Activated CD4-positive, alpha-beta memory T cell treated with anti-CD3 and anti-CD28 coated beads for 36 hours (primary cell): Measurements from ENCODE around the gene BCAT1. TPM values are rescaled to one million over a fixed set of nuclear protein-coding genes. Genes with fewer than 3 reads are reported as not detected.
A peak's percentile ranks its signal among the peaks of the same experiment; 100 is the strongest.
"Not testable (repeated sequence)": the region's sequence is repeated elsewhere in the genome, so short reads cannot be mapped to it uniquely, and the experiment has no call there.

Experiments used
- CTCF ChIA-PET: fragments of 350-600 bp; sonication (Branson Sonifier 250); formaldehyde crosslinking; loops from one replicate; lab custom pipeline; 2021; ENCODE audit warnings: antibody characterized with exemption, inconsistent platforms; lab: Charles Lee
- POLR2A ChIA-PET: fragments of 350-600 bp; sonication (Branson Sonifier 250); formaldehyde crosslinking; loops from one replicate; lab custom pipeline; 2021; ENCODE audit warnings: antibody characterized with exemption; lab: Charles Lee
- DNase-seq: peaks from one replicate; pipeline ENCODE4 v3.0.0-alpha.2; 2020
- H3K27ac Mint-ChIP-seq: one replicate; pipeline ENCODE4 v1.8.0; 2021; ENCODE audit warnings: mixed read lengths
- H3K27me3 Mint-ChIP-seq: one replicate; pipeline ENCODE4 v1.8.0; 2021; ENCODE audit warnings: mixed read lengths
- H3K36me3 Mint-ChIP-seq: one replicate; pipeline ENCODE4 v1.8.0; 2021; ENCODE audit warnings: mixed read lengths
- H3K4me1 Mint-ChIP-seq: one replicate; pipeline ENCODE4 v1.8.0; 2021; ENCODE audit warnings: low read depth, mixed read lengths
- H3K4me3 Mint-ChIP-seq: one replicate; pipeline ENCODE4 v1.8.0; 2021; ENCODE audit warnings: mild to moderate bottlenecking, mixed read lengths
- H3K9me3 Mint-ChIP-seq: one replicate; pipeline ENCODE4 v1.8.0; 2021; ENCODE audit warnings: mixed read lengths
- intact Hi-C: fragments of 100-400 bp; cut with micrococcal nuclease; formaldehyde crosslinking; loops from one replicate; pipeline ENCODE4 v1.15.1; 2023
- total RNA-seq, 2 experiments: library from RNA; stranded (reverse); gene quantifications; one replicate each; pipeline ENCODE4 v1.2.3, GENCODE V29; 2021

BCAT1 gene
- total RNA-seq, 2 experiments from 2014 or later = 17.6 to 20.4 TPM

DNA sequence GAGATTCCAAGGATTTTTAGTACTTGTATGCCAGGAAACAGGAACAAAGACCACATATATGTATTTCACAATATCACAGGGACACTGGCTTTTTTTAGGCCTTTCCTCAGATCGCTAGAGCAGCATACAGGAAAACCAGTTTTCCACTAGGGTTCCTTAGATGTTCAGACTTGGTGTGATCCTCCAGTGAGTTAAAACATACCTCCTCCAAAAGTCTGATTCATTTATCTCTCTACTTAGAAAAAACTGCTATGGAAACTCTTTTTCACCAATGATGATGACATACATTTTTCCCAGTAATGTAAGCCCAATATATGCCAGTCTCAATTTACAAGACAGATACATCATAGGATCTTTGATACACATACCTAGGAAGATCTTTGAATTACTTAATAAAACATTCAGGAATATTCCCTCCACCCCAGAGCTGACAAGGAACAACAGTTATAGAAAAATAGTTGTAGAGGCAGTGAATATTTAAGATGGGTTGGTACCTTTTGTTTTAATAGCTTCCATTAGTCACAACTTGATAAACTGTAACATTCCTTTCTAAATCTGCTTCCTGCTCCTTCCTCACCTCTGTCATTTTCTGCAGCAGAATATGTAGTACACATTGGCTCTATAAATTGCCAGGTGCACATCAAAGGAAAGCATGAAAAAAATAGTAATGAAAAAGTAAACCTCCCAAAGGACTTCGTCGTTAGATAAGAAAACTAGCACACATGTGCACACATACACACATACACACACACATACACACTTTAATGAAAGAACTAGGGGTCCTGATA lies 27.5 kb downstream of the BCAT1 start:
- Mint-ChIP-seq H3K9me3 (no peaks in the 10 kb centered on the region), H3K4me3 (no peak overlapping the region), H3K27me3 (peaks cover 7% of the 10 kb centered on the region), H3K27ac (no peak overlapping the region), H3K36me3 (no peaks in the 10 kb centered on the region), H3K4me1 (peaks cover 33% of the 10 kb centered on the region)
- POLR2A ChIA-PET = interaction anchor here (0.6 to 1.3 kb wide), 4 partner anchors 26 to 83 kb away, joined by 3 read pairs; partner anchors contain the start of gene BCAT1
- intact Hi-C loops = loop anchor here (1.0 kb wide), 1 partner anchor 131 kb away; a partner anchor contains a TSS
- CTCF ChIA-PET = interaction anchor here (0.5 to 1.2 kb wide), 2 partner anchors 18 to 69 kb away, joined by 3 read pairs; no protein-coding TSS in a partner anchor
- DNase-seq = no peak

DNA sequence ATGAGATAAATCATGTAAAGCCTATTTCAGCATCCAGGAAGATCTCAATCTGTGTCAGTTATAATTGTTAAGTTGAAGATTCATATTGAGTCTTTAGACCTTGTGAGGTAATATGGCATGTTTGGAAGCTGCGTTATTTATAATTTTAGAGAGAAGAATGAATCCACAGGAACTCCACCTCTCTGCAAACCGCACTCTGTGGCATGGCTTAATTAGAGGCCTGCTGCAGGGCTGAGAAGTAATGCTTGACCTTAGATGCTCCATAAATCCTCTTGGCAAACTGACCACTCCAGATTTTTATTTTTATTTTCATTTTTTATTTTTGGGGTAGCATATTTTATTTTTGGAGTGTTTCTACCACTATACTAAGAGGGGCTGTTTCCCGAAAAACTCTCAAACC lies 28.8 kb downstream of the BCAT1 start:
- Mint-ChIP-seq H3K9me3 (no peaks in the 10 kb centered on the region), H3K27ac (no peak overlapping the region), H3K36me3 (no peaks in the 10 kb centered on the region), H3K27me3 (peaks cover 7% of the 10 kb centered on the region), H3K4me3 (no peak overlapping the region), H3K4me1 (peaks cover 33% of the 10 kb centered on the region)
- ChIA-PET CTCF (interaction anchor here (0.8 to 1.8 kb wide), 3 partner anchors 68 to 1937 kb away, joined by 3 to 8 read pairs (median 4); no protein-coding TSS in a partner anchor), POLR2A (interaction anchor here (1.4 to 1.5 kb wide), 2 partner anchors 17 to 80 kb away, joined by 4 to 6 read pairs; no protein-coding TSS in a partner anchor)
- no peak for DNase-seq
- intact Hi-C loops = no loop called here

DNA sequence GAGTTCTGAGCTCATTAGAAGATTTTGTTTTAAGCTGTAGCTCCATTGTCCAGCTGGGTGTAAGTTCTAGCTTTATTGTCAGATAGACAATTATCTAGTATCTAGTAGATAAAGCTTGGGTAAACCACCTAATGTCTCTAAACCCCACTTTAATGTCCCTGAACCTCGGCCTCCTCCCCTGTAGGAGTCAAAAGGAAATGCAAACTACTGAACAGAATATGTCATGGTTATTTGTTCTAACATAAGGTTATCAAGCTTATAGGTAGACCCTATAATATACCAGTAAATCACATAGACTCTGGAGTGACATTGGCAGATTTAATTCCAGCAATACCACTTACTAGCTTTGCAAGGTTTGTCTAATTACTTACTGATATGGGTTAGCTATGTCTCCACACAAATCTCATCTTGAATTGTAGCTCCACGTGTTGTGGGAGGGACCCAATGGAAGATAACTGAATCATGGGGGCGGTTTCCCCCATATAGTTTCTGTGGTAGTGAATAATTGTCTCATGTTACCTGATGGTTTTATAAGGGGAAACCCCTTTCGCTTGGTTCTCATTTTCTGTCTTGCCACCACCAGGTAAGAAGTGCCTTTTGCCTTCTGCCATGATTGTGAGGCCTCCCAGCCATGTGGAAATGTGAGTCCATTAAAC lies 29.4 kb downstream of the BCAT1 start:
- H3K4me3 Mint-ChIP-seq = no peak overlapping the region
- H3K9me3 Mint-ChIP-seq = no peaks in the 10 kb centered on the region
- ChIA-PET CTCF (interaction anchor here (0.6 to 1.8 kb wide), 3 partner anchors 17 to 1756 kb away, joined by 4 to 8 read pairs (median 4); no protein-coding TSS in a partner anchor), POLR2A (interaction anchor here (1.0 to 1.5 kb wide), 4 partner anchors 16 to 79 kb away, joined by 3 to 6 read pairs (median 4); no protein-coding TSS in a partner anchor)
- no peaks in the 10 kb centered on the region for H3K36me3 Mint-ChIP-seq
- H3K4me1 Mint-ChIP-seq = peaks cover 33% of the 10 kb centered on the region
- intact Hi-C loops = loop anchor here (1.0 kb wide), 4 partner anchors 18 to 80 kb away; no protein-coding TSS in a partner anchor
- peaks cover 7% of the 10 kb centered on the region for H3K27me3 Mint-ChIP-seq
- DNase-seq = peak; percentile 67
- H3K27ac Mint-ChIP-seq = no peak overlapping the region

DNA sequence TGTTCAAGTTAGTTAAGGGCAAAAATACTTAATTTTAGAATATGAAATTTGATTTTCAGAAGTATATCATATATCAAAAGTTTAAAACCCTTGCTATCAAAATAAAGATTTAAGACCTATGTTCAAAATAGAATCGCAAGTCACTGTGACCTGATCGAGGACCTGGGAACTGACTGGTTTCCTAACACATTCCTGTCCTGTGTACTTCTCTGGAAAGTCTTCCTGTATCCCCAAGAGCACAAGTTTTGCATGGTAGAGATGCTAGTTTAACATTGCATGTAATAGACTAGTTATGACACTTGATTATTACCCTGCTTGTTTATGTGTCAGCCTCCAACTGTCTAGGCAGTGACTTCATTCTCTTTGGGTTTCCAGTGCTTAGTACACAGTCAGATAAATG lies 30.3 kb downstream of the BCAT1 start:
- H3K9me3 Mint-ChIP-seq = no peaks in the 10 kb centered on the region
- no peak for DNase-seq
- H3K27me3 Mint-ChIP-seq = peaks cover 9% of the 10 kb centered on the region
- ChIA-PET CTCF (interaction anchor here (1.8 kb wide), 1 partner anchor 78 kb away, joined by 8 read pairs; no protein-coding TSS in a partner anchor), POLR2A (interaction anchor here (1.2 to 1.5 kb wide), 3 partner anchors 15 to 78 kb away, joined by 3 to 6 read pairs (median 4); no protein-coding TSS in a partner anchor)
- intact Hi-C loops = no loop called here
- peaks cover 33% of the 10 kb centered on the region for H3K4me1 Mint-ChIP-seq
- no peak overlapping the region for H3K27ac Mint-ChIP-seq
- H3K4me3 Mint-ChIP-seq = no peak overlapping the region
- H3K36me3 Mint-ChIP-seq = no peaks in the 10 kb centered on the region

DNA sequence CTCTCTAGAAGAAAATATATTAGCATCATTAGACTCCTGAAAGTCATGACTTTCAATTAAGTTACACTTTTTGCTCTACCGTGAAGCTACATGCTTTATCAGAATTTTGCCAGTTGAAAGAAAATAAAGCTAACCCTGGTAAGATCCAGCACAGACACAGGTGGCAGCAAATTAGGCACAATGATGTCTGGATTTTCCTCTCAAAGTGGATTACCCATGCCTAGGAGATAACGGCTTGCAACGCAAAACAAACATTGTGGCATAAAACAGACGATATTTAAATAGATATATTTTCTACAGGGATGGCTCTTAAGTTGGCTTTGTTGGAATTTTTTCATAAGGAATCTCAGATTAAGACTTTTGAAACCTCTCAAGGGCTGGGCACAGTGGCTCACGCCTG lies 33.4 kb downstream of the BCAT1 start:
- ChIA-PET POLR2A (no interaction called here), CTCF (no interaction called here)
- intact Hi-C loops = no loop called here
- Mint-ChIP-seq H3K9me3 (no peaks in the 10 kb centered on the region), H3K4me3 (no peak overlapping the region), H3K27me3 (peaks cover 11% of the 10 kb centered on the region), H3K27ac (no peak overlapping the region), H3K36me3 (no peaks in the 10 kb centered on the region), H3K4me1 (peaks cover 15% of the 10 kb centered on the region)
- no peak for DNase-seq

DNA sequence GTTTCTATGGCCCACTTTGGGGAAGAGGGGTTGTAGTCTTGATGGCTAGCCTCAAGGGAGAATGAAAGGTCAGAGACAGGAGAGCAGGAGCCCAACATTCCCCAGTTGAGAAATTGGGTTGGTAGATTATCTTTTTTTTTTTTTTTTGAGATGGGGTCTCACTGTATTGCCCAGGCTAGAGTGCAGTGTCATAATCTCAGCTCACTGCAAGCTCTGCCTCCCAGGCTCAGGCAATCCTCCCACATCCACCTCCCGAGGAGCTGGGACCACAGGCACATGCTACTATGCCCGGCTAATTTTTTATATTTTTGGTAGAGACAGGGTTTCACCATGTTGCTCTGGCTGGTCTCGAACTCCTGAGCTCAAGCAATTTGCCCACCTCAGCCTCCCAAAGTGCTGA lies 34.9 kb downstream of the BCAT1 start:
- H3K9me3 Mint-ChIP-seq = no peaks in the 10 kb centered on the region
- H3K27me3 Mint-ChIP-seq = peaks cover 11% of the 10 kb centered on the region
- no peaks in the 10 kb centered on the region for H3K36me3 Mint-ChIP-seq
- H3K4me1 Mint-ChIP-seq = peaks cover 4% of the 10 kb centered on the region
- H3K27ac Mint-ChIP-seq = no peak overlapping the region
- intact Hi-C loops = no loop called here
- DNase-seq = no peak
- POLR2A ChIA-PET = no interaction called here
- no peak overlapping the region for H3K4me3 Mint-ChIP-seq
- CTCF ChIA-PET = no interaction called here

DNA sequence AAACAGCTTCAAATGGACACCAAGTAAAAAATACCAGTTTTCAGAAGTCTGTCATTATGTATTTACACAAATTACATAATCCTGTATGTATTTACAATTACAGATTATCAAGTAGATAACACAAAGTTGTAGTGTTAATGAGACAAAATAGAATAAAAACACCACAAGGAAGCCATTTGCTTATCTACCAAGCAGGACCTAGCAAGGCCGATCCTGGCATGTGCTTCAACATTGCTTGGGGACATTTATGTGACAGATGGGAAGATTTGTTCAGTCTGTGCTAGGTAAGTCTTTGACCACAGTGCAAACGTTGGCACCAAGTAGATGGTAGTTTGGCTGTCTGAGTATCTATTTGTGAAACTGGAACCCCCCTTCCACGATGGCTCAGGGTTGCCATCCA lies 35.8 kb downstream of the BCAT1 start:
- ChIA-PET POLR2A (no interaction called here), CTCF (no interaction called here)
- H3K27ac Mint-ChIP-seq = no peak overlapping the region
- H3K36me3 Mint-ChIP-seq = no peaks in the 10 kb centered on the region
- DNase-seq = no peak
- H3K4me3 Mint-ChIP-seq = no peak overlapping the region
- H3K4me1 Mint-ChIP-seq = no peaks in the 10 kb centered on the region
- intact Hi-C loops = no loop called here
- peaks cover 11% of the 10 kb centered on the region for H3K27me3 Mint-ChIP-seq
- H3K9me3 Mint-ChIP-seq = no peaks in the 10 kb centered on the region

DNA sequence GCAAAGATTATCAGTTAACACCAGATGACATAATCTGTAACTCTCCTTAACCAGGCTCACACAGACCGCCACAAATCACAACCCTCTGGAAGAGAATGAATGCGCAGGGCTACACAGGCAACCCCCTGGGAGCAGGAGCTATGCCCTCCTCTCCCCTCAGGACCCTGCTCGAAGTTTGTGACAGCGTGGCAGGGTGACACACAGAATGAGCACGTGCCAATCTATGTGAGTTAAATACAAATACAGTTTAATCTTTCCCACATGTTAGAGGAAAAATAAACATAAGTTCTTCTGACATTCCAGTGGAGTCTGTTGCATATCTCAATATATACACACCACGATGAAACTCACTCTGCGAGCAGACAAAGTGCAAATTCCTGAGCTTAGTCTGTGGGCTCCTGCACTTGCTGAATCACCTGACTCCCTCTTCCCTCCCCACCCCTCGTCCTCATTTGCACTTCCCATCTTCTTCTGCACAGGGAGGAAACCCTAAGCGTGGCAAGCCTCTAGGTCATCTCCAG lies 37.6 kb downstream of the BCAT1 start:
- Mint-ChIP-seq H3K36me3 (no peaks in the 10 kb centered on the region), H3K9me3 (no peaks in the 10 kb centered on the region), H3K4me3 (no peak overlapping the region), H3K27ac (no peak overlapping the region), H3K27me3 (peaks cover 7% of the 10 kb centered on the region), H3K4me1 (no peaks in the 10 kb centered on the region)
- DNase-seq = no peak
- intact Hi-C loops = no loop called here
- ChIA-PET POLR2A (no interaction called here), CTCF (no interaction called here)

DNA sequence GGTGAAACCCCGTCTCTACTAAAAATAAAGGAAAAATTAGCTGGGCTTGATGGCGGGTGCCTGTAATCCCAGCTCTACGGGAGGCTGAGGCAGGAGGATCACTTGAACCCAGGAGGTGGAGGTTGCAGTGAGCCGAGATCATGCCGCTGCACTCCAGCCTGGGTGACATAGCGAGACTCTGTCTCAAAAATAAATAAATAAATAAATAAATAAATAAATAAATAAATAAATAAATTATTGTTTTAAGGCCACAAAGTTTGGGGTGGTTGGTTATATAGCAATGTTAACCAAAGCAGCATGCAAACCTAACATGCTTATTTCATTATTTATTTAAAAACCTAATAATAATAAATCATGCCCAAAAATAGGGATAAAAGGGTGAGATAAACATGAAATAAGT lies 38.7 kb downstream of the BCAT1 start:
- intact Hi-C loops, H3K9me3 Mint-ChIP-seq, H3K4me3 Mint-ChIP-seq, H3K27ac Mint-ChIP-seq, H3K4me1 Mint-ChIP-seq, H3K36me3 Mint-ChIP-seq, DNase-seq, H3K27me3 Mint-ChIP-seq, CTCF ChIA-PET, POLR2A ChIA-PET: not testable (repeated sequence)

DNA sequence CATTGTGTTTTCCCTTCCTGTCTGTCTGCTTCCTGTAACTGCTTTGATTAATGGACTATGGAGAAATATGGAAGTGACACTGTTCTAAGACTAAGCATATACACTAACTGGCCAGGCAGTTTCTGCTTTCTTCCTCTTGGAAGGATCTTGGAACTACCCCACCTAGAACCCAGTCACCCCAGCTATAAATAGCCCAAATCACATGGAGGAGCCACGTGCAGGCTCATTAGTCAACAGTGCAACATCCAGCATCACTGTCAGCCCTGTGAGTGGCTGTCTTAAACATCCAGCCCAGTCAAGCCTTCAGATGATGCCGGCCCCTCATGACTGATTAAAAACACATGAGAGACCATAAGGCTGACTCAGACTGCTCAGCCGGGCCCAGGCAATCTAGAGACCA lies 39.2 kb downstream of the BCAT1 start:
- ChIA-PET POLR2A (no interaction called here), CTCF (no interaction called here)
- H3K27me3 Mint-ChIP-seq = peaks cover 7% of the 10 kb centered on the region
- intact Hi-C loops = no loop called here
- H3K4me1 Mint-ChIP-seq = no peaks in the 10 kb centered on the region
- DNase-seq = no peak
- no peaks in the 10 kb centered on the region for H3K9me3 Mint-ChIP-seq
- H3K4me3 Mint-ChIP-seq = no peak overlapping the region
- H3K27ac Mint-ChIP-seq = no peak overlapping the region
- no peaks in the 10 kb centered on the region for H3K36me3 Mint-ChIP-seq

DNA sequence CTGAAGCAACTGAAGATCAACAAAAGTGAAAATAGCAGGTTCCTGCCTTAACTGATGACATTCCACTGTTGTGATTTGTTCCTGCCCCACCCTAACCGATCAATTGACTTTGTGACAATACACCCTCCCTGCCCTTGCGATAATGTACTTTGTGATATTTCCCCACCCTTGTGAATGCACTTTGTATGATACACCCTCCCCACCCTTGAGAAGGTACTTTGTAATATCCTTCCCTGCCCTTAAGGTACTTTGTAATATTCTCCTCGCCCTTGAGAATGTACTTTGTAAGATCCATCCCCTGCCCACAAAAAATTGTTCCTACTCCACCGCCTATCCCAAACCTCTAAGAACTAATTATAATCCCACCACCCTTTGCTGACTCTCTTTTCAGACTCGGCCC lies 41.4 kb downstream of the BCAT1 start:
- POLR2A ChIA-PET = no interaction called here
- H3K4me3 Mint-ChIP-seq = no peak overlapping the region
- CTCF ChIA-PET = interaction anchor here (0.6 kb wide), 1 partner anchor 1699 kb away, joined by 4 read pairs; no protein-coding TSS in a partner anchor
- H3K9me3 Mint-ChIP-seq = no peaks in the 10 kb centered on the region
- H3K36me3 Mint-ChIP-seq = no peaks in the 10 kb centered on the region
- peaks cover 11% of the 10 kb centered on the region for H3K27me3 Mint-ChIP-seq
- H3K27ac Mint-ChIP-seq = no peak overlapping the region
- DNase-seq = no peak
- H3K4me1 Mint-ChIP-seq = peaks cover 9% of the 10 kb centered on the region
- intact Hi-C loops = no loop called here

DNA sequence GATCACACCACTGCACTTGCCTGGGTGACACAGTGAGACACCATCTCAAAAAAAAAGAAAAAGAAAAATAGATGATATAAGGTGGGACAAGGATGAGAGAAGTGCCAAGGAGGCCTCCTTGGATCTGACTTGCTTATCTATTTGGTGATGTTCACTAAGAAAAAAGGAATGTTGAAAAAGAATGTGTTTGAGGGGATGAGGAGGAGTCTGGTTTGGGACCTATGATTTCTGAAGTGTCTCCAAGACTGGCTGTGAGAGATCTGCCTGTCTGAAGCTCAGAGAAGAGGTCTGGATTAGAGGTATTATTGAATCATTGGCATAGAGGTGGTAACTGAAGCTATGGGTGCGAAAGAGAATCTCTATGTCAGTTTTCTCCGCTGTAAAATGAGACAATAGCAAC lies 42.8 kb downstream of the BCAT1 start:
- intact Hi-C loops = no loop called here
- ChIA-PET POLR2A (no interaction called here), CTCF (no interaction called here)
- peaks cover 12% of the 10 kb centered on the region for H3K27me3 Mint-ChIP-seq
- H3K27ac Mint-ChIP-seq = no peak overlapping the region
- DNase-seq = no peak
- H3K4me3 Mint-ChIP-seq = no peak overlapping the region
- no peaks in the 10 kb centered on the region for H3K36me3 Mint-ChIP-seq
- H3K4me1 Mint-ChIP-seq = peaks cover 21% of the 10 kb centered on the region
- H3K9me3 Mint-ChIP-seq = no peaks in the 10 kb centered on the region
